RCC 7860 (cell line): ENCODE measurements around the gene ADRA2A.

Experiments used
- DNase-seq: peaks from one replicate; pipeline ENCODE4 v3.0.0-alpha.2; 2015; ENCODE audit warnings: low spot score
- FAIRE-seq: peaks from 2 replicates; lab custom pipeline; 2012; peaks lifted over from hg19 to GRCh38; lab: Jason Lieb, UNC

Gene ADRA2A

GRCh38 chr10:111076682-111077478 lies at the start of gene ADRA2A:
ADRA2A (plus strand) TSS chr10:111077029; CDS start chr10:111077997, 968 bp downstream.
- FAIRE-seq, result no peak
- DNase-seq, result no peak

- DNase-seq (no peak), FAIRE-seq (no peak)
Measured at GRCh38 chr10:111030042-111030750, 46.6 kb upstream of the ADRA2A start.

GRCh38 chr10:111034598-111035310 lies 42.1 kb upstream of the ADRA2A start:
- FAIRE-seq (no peak), DNase-seq (no peak)

- FAIRE-seq (no peak), DNase-seq (no peak)
Measured at GRCh38 chr10:111035542-111035941, 41.3 kb upstream of the ADRA2A start.

GRCh38 chr10:111037858-111038257 lies 39.0 kb upstream of the ADRA2A start:
- DNase-seq (no peak), FAIRE-seq (no peak)

GRCh38 chr10:111039522-111039921 lies 37.3 kb upstream of the ADRA2A start:
- no peak for FAIRE-seq

GRCh38 chr10:111057006-111057405 lies 19.8 kb upstream of the ADRA2A start:
- DNase-seq, result no peak
- FAIRE-seq, result no peak

More at GRCh38 chr10:111039522-111039921, 37.3 kb upstream of the ADRA2A start:
- no peak for DNase-seq

GRCh38 chr10:111063471-111063870 lies 13.4 kb upstream of the ADRA2A start:
- DNase-seq (no peak), FAIRE-seq (no peak)

GRCh38 chr10:111072232-111072631 lies 4.6 kb upstream of the ADRA2A start:
- DNase-seq (no peak), FAIRE-seq (no peak)

GRCh38 chr10:111075577-111076185 lies 1.1 kb upstream of the ADRA2A start:
- FAIRE-seq, result no peak
- no peak for DNase-seq

- DNase-seq, result no peak
- no peak for FAIRE-seq
Measured at GRCh38 chr10:111076191-111076681, 593 bp upstream of the ADRA2A start.

GRCh38 chr10:111077479-111077784 lies 603 bp downstream of the ADRA2A start:
- FAIRE-seq (no peak), DNase-seq (no peak)

GRCh38 chr10:111077785-111078504 lies 1.1 kb downstream of the ADRA2A start:
- DNase-seq (no peak), FAIRE-seq (no peak)

- no peak for FAIRE-seq
- DNase-seq, result no peak
Measured at GRCh38 chr10:111078505-111079185, 1.8 kb downstream of the ADRA2A start.

- DNase-seq (no peak), FAIRE-seq (no peak)
Measured at GRCh38 chr10:111079241-111079760, 2.5 kb downstream of the ADRA2A start.

- no peak for FAIRE-seq
- no peak for DNase-seq
Measured at GRCh38 chr10:111079781-111080180, 3.0 kb downstream of the ADRA2A start.

- DNase-seq (no peak), FAIRE-seq (no peak)
Measured at GRCh38 chr10:111080224-111080623, 3.4 kb downstream of the ADRA2A start.

- no peak for DNase-seq
- no peak for FAIRE-seq
Measured at GRCh38 chr10:111081595-111081994, 4.8 kb downstream of the ADRA2A start.

- DNase-seq, result no peak
- no peak for FAIRE-seq
Measured at GRCh38 chr10:111082102-111082975, 5.5 kb downstream of the ADRA2A start.
